ENCODE measurements around the gene GSC2. TPM values are rescaled to one million over a fixed set of nuclear protein-coding genes. Genes with fewer than 3 reads are reported as not detected.

Gene GSC2
- total RNA-seq, 1 donor from 2014 or later = not detected

- DNase-seq (ENCODE audit: low read depth) = no peak
- no peak for TF ChIP-seq CTCF (IDR thresholded peaks at IDR 0.05; ENCODE audit: insufficient read depth, low read length, severe bottlenecking)
- H3K36me3 ChIP-seq (ENCODE audit: control insufficient read depth, insufficient read depth, low read length) = peaks cover 51% of the 10 kb centered on the region
Observed at GRCh38 chr22:19137384-19138216, 12.5 kb downstream of the GSC2 start.

GRCh38 chr22:19136915-19137314, 13.2 kb downstream of the GSC2 start:
- Histone ChIP-seq H3K4me3 (ENCODE audit: low read depth, low read length) (no peak overlapping the region), H3K36me3 (ENCODE audit: control insufficient read depth, insufficient read depth, low read length) (peaks cover 46% of the 10 kb centered on the region), H3K27me3 (ENCODE audit: control insufficient read depth, insufficient read depth, low read length) (no peaks in the 10 kb centered on the region)
- DNase-seq (ENCODE audit: low read depth) (no peak), FAIRE-seq (no peak)
- no peak for TF ChIP-seq CTCF (IDR thresholded peaks at IDR 0.05; ENCODE audit: insufficient read depth, low read length, severe bottlenecking)

More at GRCh38 chr22:19137384-19138216, 12.5 kb downstream of the GSC2 start:
- FAIRE-seq = no peak
- Histone ChIP-seq H3K4me3 (ENCODE audit: low read depth, low read length) (no peak overlapping the region), H3K27me3 (ENCODE audit: control insufficient read depth, insufficient read depth, low read length) (no peaks in the 10 kb centered on the region)

GRCh38 chr22:19134874-19135273, 15.2 kb downstream of the GSC2 start:
- TF ChIP-seq CTCF (IDR thresholded peaks at IDR 0.05; ENCODE audit: insufficient read depth, low read length, severe bottlenecking) = no peak
- FAIRE-seq (no peak), DNase-seq (ENCODE audit: low read depth) (no peak)
- no peak overlapping the region for H3K4me3 ChIP-seq (ENCODE audit: low read depth, low read length)
- H3K36me3 ChIP-seq (ENCODE audit: control insufficient read depth, insufficient read depth, low read length) = peaks cover 33% of the 10 kb centered on the region
- no peaks in the 10 kb centered on the region for H3K27me3 ChIP-seq (ENCODE audit: control insufficient read depth, insufficient read depth, low read length)

GRCh38 chr22:19134176-19134831, 15.8 kb downstream of the GSC2 start:
- Histone ChIP-seq H3K4me3 (ENCODE audit: low read depth, low read length) (no peak overlapping the region), H3K27me3 (ENCODE audit: control insufficient read depth, insufficient read depth, low read length) (no peaks in the 10 kb centered on the region), H3K36me3 (ENCODE audit: control insufficient read depth, insufficient read depth, low read length) (peaks cover 30% of the 10 kb centered on the region)
- FAIRE-seq = no peak
- DNase-seq (ENCODE audit: low read depth) = no peak
- TF ChIP-seq CTCF (IDR thresholded peaks at IDR 0.05; ENCODE audit: insufficient read depth, low read length, severe bottlenecking) = no peak

GRCh38 chr22:19133561-19133960, 16.5 kb downstream of the GSC2 start:
- peaks cover 26% of the 10 kb centered on the region for H3K36me3 ChIP-seq (ENCODE audit: control insufficient read depth, insufficient read depth, low read length)

More at GRCh38 chr22:19133561-19133960, 16.5 kb downstream of the GSC2 start:
- Histone ChIP-seq H3K4me3 (ENCODE audit: low read depth, low read length) (no peak overlapping the region), H3K27me3 (ENCODE audit: control insufficient read depth, insufficient read depth, low read length) (no peaks in the 10 kb centered on the region)
- no peak for DNase-seq (ENCODE audit: low read depth)
- no peak for TF ChIP-seq CTCF (IDR thresholded peaks at IDR 0.05; ENCODE audit: insufficient read depth, low read length, severe bottlenecking)
- no peak for FAIRE-seq
